Liver (tissue), 9 donors: Measurements from ENCODE around the gene KIF6. TPM values are rescaled to one million over a fixed set of nuclear protein-coding genes. Genes with fewer than 3 reads are reported as not detected.
"Not testable (repeated sequence)": the region's sequence is repeated elsewhere in the genome, so short reads cannot be mapped to it uniquely, and the experiment has no call there.

Experiments used
- DNase-seq: peaks from one replicate; pipeline ENCODE4 v3.0.0-alpha.2; 2017; ENCODE audit warnings: low spot score
- H3K27ac ChIP-seq, 2 donors: one replicate each; pipeline ENCODE4 v1.7.0; 2013; ENCODE audit warnings: inconsistent platforms in 2 of 2, low read length in 2 of 2, control low read depth in 1 of 2, low read depth in 1 of 2, mild to moderate bottlenecking in 1 of 2
- H3K27me3 ChIP-seq, 4 donors: one replicate each; pipeline versions ENCODE4 v1.6.1 to v1.7.0; 2013; ENCODE audit warnings: low read length in 3 of 4, inconsistent platforms in 1 of 4, mild to moderate bottlenecking in 1 of 4, moderate library complexity in 1 of 4; ENCODE audit not compliant: control insufficient read depth in 4 of 4, insufficient read depth in 4 of 4
- H3K36me3 ChIP-seq, 4 donors: one replicate each; pipeline versions ENCODE4 v1.6.1 to v1.7.0; 2013; ENCODE audit warnings: low read length in 3 of 4, mild to moderate bottlenecking in 3 of 4, low read depth in 1 of 4, moderate library complexity in 1 of 4; ENCODE audit not compliant: control insufficient read depth in 4 of 4, insufficient read depth in 3 of 4
- H3K4me1 ChIP-seq, 4 donors: one replicate each; pipeline versions ENCODE4 v1.6.1 to v1.7.0; 2013; ENCODE audit warnings: low read length in 3 of 4, mild to moderate bottlenecking in 3 of 4, moderate library complexity in 1 of 4; ENCODE audit not compliant: control insufficient read depth in 4 of 4, insufficient read depth in 4 of 4
- H3K4me3 ChIP-seq, 3 donors: one replicate each; pipeline versions ENCODE4 v1.6.1 to v1.7.0; 2013; ENCODE audit warnings: low read length in 3 of 3, control low read depth in 1 of 3, low read depth in 1 of 3, mild to moderate bottlenecking in 1 of 3
- H3K9ac ChIP-seq, 2 donors: one replicate each; pipeline ENCODE4 v1.7.0; 2013; ENCODE audit warnings: low read length in 2 of 2, mild to moderate bottlenecking in 2 of 2, moderate library complexity in 2 of 2, control low read depth in 1 of 2, low read depth in 1 of 2
- H3K9me3 ChIP-seq, 4 donors: one replicate each; pipeline versions ENCODE4 v1.6.1 to v1.7.0; 2013; ENCODE audit warnings: low read length in 3 of 4; ENCODE audit not compliant: control insufficient read depth in 4 of 4
- ATF3 ChIP-seq: IDR thresholded peaks from 2 replicates; pipeline ENCODE4 v1.6.1; 2016; ENCODE audit warnings: antibody characterized with exemption
- EGR1 ChIP-seq, 2 donors: IDR thresholded peaks; 2 replicates each; pipeline ENCODE4 v1.6.1; 2016 to 2018; ENCODE audit warnings: antibody characterized with exemption in 2 of 2, low read depth in 2 of 2
- FOXA1 ChIP-seq: IDR thresholded peaks from 2 replicates; pipeline ENCODE4 v1.6.1; 2016; ENCODE audit warnings: antibody characterized with exemption
- FOXA2 ChIP-seq: IDR thresholded peaks from 2 replicates; pipeline ENCODE4 v1.6.1; 2016; ENCODE audit warnings: antibody characterized with exemption
- GABPA ChIP-seq, 2 donors: IDR thresholded peaks in 1 of 2; conservative IDR thresholded peaks in 1 of 2; 2 replicates each; pipeline ENCODE4 v1.6.1; 2016; ENCODE audit warnings: antibody characterized with exemption in 2 of 2, mild to moderate bottlenecking in 1 of 2, moderate library complexity in 1 of 2
- HNF4A ChIP-seq, 2 donors: conservative IDR thresholded peaks; 2 replicates each; pipeline ENCODE4 v1.6.1; 2016; ENCODE audit warnings: antibody characterized with exemption in 2 of 2, mild to moderate bottlenecking in 2 of 2
- HNF4G ChIP-seq: IDR thresholded peaks from 2 replicates; pipeline ENCODE4 v1.6.1; 2016; ENCODE audit warnings: antibody characterized with exemption
- JUND ChIP-seq, 2 donors: IDR thresholded peaks; 2 replicates each; pipeline ENCODE4 v1.6.1; 2016; ENCODE audit warnings: antibody characterized with exemption in 2 of 2
- MAX ChIP-seq: IDR thresholded peaks from 2 replicates; pipeline ENCODE4 v1.6.1; 2016; ENCODE audit warnings: antibody characterized with exemption
- NR2F2 ChIP-seq: IDR thresholded peaks from 2 replicates; pipeline ENCODE4 v1.6.1; 2016; ENCODE audit warnings: antibody characterized with exemption
- RXRA ChIP-seq, 2 donors: IDR thresholded peaks; 2 replicates each; pipeline ENCODE4 v1.6.1; 2017 to 2018; ENCODE audit warnings: antibody characterized with exemption in 2 of 2, mild to moderate bottlenecking in 1 of 2
- SP1 ChIP-seq: IDR thresholded peaks from 2 replicates; pipeline ENCODE4 v1.6.1; 2018; ENCODE audit warnings: antibody characterized with exemption, mild to moderate bottlenecking
- TAF1 ChIP-seq: conservative IDR thresholded peaks from 2 replicates; pipeline ENCODE4 v1.6.1; 2016; ENCODE audit warnings: antibody characterized with exemption, mild to moderate bottlenecking
- YY1 ChIP-seq: IDR thresholded peaks from 2 replicates; pipeline ENCODE4 v1.6.1; 2016; ENCODE audit warnings: antibody characterized with exemption, mild to moderate bottlenecking
- ZBTB33 ChIP-seq: IDR thresholded peaks from 2 replicates; pipeline ENCODE4 v1.6.1; 2016; ENCODE audit warnings: antibody characterized with exemption
- WGBS: extraction: QIAGEN DNeasy Blood & Tissue Kit; methylation state at CpG from one replicate; pipeline ENCODE4 v1.1.7; 2013; 5-methylcytosine and 5-hydroxymethylcytosine counted together
- polyA plus RNA-seq, 2 donors: library from polyadenylated mRNA; stranded (reverse) in 1 of 2; unstranded in 1 of 2; fragments of 200-250 nt in 1 of 2; fragments of >200 nt in 1 of 2; fragmentation: Nextera tagmentation in 1 of 2; extraction: Ambion mirVana in 1 of 2; gene quantifications; one replicate each; pipeline versions ENCODE4 v1.2.1 to v1.2.3, GENCODE V29; 2013 to 2015
- total RNA-seq, 2 donors: library from RNA; depleted of rRNA; stranded (reverse); fragments of >200 nt; gene quantifications; one replicate each; pipeline ENCODE4 v1.2.3, GENCODE V29; 2014
- donor health status: healthy.
- donor health status: healthy.
- donor health status: healthy.
- donor health status: healthy.
- donor health status: healthy.

KIF6 gene
- total and polyA plus RNA-seq, 4 donors = 0.17 to 7.5 (median 0.29) TPM

GRCh38 chr6:39508515-39508914 lies 216.7 kb downstream of the KIF6 start (continued):
- TF ChIP-seq MAX = no peak
- no peak for TF ChIP-seq HNF4A (conservative IDR thresholded peaks at IDR 0.05)
- TF ChIP-seq YY1 = no peak
- no peak for TF ChIP-seq FOXA1
- no peak for TF ChIP-seq ZBTB33
- TF ChIP-seq ATF3 = no peak
- TF ChIP-seq FOXA2 = no peak
- TF ChIP-seq SP1 = no peak
- no peak for TF ChIP-seq JUND (IDR thresholded peaks at IDR 0.05)
- TF ChIP-seq EGR1 (IDR thresholded peaks at IDR 0.05; ENCODE audit: low read depth in 2 of 2) = no peak

GRCh38 chr6:39507331-39507998 lies 217.7 kb downstream of the KIF6 start:
- WGBS = 79% methylated on average over 3 of the region's 3 CpGs
- no peak overlapping the region for H3K9ac ChIP-seq

GRCh38 chr6:39502362-39502955 lies 222.7 kb downstream of the KIF6 start:
- not testable (repeated sequence) for H3K4me1 ChIP-seq, H3K4me3 ChIP-seq, H3K9ac ChIP-seq, DNase-seq, H3K27ac ChIP-seq, H3K27me3 ChIP-seq, H3K9me3 ChIP-seq, H3K36me3 ChIP-seq
- WGBS = 91% methylated on average over 3 of the region's 3 CpGs

More at GRCh38 chr6:39507331-39507998, 217.7 kb downstream of the KIF6 start:
- Histone ChIP-seq H3K27me3 (no peaks in the 10 kb centered on the region), H3K9me3 (no peaks in the 10 kb centered on the region), H3K36me3 (no peaks in the 10 kb centered on the region), H3K4me1 (no peaks in the 10 kb centered on the region), H3K4me3 (no peak overlapping the region), H3K27ac (no peak overlapping the region)
- no peak for TF ChIP-seq NR2F2
- no peak for TF ChIP-seq RXRA (IDR thresholded peaks at IDR 0.05)
- TF ChIP-seq HNF4A (conservative IDR thresholded peaks at IDR 0.05) = no peak
- TF ChIP-seq ZBTB33 = no peak
- TF ChIP-seq HNF4G = no peak
- TF ChIP-seq FOXA2 = no peak
- TF ChIP-seq TAF1 = no peak
- TF ChIP-seq YY1 = no peak
- TF ChIP-seq MAX = no peak
- no peak for TF ChIP-seq EGR1 (IDR thresholded peaks at IDR 0.05; ENCODE audit: low read depth in 2 of 2)
- no peak for TF ChIP-seq GABPA (IDR thresholded peaks at IDR 0.05 in 1 of 2, conservative IDR thresholded peaks at IDR 0.05 in 1 of 2)
- TF ChIP-seq SP1 = no peak
- TF ChIP-seq FOXA1 = no peak
- no peak for DNase-seq
